GM18498 (cell line): ENCODE measurements around the gene MACROD2.
"Not testable (repeated sequence)": the region's sequence is repeated elsewhere in the genome, so short reads cannot be mapped to it uniquely, and the experiment has no call there.

ENCODE experiments used
- ATAC-seq: cut with Tn5 transposase; IDR thresholded peaks from one replicate; pipeline ENCODE4 v1.9.1; 2021; ENCODE audit warnings: mild to moderate bottlenecking, moderate library complexity; ENCODE audit not compliant: unreplicated experiment

MACROD2 gene

DNA sequence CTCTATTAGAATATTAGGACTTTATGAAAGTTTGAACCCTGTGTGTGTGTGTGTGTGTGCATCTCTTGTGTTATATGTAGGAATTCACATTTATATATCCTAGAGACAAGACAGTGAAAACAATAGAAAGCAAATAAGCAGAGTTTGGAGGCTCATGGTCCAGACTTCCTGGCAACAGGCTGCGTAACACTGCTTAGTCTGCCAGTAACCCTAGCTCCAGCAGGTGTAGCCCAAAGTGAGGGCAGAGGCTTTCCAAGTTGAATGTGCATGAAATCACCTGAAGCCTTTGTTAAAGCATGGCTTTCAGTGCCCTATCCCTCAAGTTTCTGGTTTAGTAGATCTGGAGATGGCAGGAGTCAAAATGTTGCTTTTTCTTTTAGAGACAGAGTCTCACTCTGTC is 2008.0 kb downstream of the MACROD2 start:
- no peak for ATAC-seq

DNA sequence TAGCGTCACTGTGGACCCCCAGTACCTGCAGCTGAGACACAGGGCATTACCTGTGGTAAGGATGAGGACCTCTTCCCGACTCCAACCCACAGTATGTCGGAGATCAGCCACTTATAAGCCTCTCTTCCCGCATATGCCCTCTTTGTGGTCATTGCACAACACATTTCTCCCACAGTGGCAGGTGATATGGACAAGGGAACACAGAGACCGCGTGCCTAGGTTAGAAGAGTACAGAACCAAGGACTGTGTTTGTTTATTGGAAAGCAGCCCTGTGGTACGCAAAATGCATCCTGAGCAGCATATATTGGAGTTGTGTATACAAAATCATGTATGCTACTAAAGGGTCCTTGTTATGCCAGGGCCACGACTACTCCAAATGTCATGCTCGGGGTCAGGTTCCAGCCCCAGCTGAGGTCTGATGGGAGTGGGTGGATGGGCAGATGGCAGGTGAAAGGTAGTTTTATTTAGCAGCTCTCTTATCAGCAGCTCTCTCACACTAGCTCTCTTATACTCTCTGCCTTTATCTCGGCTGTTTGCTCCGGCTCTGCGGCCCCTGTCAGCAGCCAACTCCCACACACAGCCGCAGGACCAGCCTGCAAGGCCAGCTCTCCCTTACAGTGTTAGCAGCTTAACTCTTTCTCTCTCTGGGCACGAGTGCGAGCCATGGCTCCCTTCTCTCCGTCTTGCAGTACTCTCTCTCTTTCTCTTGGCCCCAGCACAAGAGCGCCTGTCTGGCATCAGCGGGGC is 2009.0 kb downstream of the MACROD2 start:
- ATAC-seq: no peak

DNA sequence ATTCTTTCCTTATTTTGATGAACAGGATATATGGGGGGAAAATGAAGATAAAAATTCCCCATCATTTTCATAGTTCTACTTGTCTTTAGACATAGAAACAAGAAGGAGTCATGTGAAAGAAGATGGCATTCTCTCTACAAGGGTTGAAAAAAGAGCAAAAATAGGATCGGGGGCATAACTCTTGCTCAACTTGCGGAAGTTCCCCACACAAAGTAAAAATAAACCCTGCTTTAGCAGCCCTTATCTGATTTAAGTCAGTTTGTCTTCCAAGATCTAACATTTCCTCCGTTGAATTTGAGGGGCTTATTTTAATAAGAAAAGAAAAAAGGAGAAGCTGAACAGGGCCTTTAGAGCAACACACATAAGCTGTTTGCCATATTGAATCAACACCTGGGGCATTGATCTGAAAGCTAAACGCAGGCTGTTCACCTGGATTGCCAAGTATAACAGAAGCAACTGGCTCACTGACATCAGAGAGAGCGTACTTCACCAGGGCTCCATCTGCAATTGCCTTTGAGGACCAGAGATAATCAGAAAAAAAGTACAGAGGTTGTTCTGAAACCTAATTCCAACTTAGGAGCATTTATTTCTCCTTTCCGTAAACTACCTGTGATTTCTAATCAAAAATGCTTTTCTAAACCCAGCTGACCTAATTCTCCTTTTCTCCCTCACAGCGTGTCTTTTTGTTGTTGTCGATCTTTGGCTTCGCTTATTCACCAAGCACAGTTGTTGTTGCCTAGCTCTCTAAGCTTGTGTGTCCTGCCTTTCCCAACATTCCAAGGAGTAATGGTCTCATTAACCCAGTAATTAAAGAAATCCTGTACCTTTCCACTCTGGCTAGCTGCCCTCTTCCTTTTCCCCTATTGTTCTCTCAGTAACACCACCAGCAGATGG is 2010.0 kb downstream of the MACROD2 start:
- ATAC-seq: no peak

DNA sequence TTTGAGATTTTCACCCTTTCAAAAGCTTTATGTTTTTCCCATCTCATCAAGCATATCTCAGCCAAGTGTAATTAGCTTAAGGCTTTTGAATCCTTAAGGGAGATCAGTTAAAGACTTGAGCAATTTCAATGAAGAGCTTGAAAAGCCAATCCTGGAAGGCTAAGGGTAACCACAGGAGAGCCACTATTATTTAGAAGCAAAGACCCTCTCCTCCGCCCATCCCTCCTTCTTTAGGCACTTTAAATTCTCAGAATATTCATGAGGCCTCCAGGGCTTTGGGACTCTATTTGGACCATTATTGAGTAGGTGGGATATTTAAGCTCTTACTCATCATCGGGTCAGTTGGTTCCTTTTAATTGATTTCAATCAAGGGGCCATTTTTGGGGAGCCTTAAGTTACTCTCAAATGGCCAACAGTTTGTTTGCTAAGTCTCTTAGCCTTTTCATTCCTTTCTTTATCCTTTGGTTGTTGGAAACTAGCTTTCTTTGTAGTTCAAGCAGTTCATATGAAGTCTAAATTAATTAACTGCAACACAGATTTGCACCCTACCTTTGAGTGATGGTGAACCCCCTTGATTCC is 2010.7 kb downstream of the MACROD2 start:
- ATAC-seq: no peak

DNA sequence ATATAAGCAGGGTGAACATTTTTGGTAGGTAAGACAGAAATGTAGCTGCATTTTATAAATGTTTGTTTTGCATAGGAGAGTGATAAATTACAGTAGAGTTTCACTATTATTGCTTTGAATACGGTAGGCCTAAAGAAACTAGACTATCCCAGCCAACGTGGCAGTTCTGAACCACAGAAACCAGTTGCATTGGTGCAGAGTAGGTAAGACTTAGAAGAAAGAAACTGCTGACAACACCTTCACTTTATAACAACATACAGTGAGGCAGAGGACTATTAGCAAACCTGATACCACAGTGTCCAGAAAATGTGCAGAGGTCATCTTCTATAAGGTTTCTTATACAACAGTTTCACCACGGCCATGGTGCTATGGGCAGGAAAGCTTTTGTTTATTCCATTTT is 2011.8 kb downstream of the MACROD2 start:
- ATAC-seq: peak; percentile 98

DNA sequence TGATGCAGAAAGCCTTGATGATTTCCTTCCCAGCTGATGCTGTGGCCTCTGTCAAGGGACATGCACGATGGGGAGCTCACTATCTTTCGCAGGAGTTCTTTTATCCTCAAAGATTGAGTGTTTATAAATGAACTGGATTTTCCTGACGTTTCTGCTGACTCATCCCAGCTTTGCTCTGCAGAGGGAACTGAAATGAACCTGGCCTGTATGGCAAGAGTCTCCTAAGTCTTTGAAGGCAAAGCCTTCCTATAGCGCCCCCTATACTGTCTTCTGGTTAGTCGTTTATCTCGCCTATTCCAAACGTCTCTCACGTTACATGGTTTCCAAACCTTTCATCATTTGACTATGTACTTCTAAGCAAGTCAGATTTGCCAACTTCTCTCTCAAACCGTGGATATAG is 2012.6 kb downstream of the MACROD2 start:
- no peak for ATAC-seq

DNA sequence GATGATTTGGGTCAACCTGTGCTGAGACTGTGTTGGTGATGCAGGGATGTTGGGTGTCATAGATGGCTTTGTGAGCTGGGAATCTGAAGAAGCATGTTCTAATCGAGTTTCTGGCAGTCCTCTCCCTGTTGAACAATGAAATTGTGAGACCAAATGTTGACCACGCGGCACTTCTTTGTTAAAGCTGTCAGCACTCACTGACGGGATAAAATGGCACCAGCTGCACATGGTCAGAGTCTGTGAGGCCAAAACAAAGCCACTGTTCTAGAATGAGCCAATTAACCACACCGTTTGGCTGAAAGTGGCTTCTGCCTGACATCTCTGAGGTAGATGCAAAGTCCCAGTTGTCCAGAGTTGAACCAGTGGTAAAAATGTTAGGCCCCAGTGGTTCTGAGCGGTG is 2015.7 kb downstream of the MACROD2 start:
- ATAC-seq: no peak

DNA sequence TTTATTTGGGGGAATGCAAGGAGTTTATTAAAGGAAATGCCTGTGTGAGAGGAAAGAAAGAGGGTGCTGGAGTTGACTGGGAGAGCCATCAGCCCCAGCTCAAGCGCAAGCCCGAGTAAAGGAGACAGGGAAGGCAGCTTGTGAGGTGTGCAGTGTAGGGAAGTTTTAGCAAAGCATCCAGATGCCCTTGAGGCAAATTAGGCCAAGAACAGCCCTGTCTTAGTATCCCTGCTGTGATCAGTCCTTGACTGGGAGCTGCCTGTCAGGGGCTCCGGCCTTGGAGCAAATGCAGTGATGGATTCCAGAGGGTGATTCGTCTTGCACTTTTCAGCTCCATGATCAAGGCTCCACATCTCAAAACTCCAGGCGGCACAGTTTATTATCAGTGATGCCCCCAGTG is 2016.2 kb downstream of the MACROD2 start:
- ATAC-seq: no peak

DNA sequence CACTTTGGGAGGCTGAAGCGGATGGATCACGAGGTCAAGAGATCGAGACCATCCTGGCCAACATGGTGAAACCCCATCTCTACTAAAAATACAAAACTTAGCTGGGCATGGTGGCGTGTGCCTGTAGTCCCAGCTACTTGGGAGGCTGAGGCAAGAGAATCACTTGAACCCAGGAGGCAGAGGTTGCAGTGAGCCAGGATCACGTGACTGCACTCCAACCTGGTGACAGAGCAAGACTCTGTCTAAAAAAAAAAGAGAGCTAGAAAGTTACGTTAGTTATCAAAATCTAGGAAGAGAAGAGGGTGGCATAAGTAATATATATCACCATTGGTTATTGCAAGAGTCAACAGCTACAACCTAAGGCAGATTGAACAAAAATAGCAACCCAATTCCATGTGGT is 2017.6 kb downstream of the MACROD2 start:
- not testable (repeated sequence) for ATAC-seq

DNA sequence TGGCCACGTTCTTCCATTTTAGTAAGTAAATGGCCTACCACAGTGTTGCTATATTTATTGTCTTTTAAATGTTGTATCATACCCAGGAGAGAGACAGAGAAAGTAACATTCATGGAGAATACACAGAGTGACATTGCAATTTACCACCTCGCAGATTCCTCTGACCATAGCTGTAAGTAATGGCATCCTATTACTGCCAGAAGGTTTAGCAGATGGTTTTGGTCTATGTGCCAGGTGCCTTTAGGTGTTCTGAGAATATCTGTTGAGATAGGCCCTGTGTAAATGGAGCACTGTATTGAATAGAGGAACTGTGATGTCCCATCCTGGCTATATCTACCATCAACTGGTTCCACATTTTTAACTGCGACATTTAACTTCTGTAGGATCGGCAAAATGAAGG is 2018.3 kb downstream of the MACROD2 start:
- ATAC-seq: no peak

DNA sequence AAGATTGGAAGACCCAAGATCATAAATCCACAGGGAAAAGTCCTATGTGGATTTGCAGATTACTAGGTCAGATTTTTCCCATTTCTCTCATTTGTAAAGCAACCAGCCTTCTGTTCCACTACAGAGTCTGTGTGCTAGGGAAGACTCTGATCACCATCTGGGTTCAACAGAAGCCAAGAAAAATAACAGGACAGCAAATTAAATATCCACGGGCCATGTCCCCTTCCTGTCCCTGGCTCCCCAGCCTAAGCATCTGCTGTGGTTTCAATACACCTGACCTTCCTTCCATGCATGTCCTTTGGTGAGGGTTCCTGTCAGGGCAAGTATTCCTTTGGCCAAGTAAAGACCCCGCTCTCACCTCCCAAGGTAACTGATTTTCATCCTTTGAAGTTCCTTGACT is 2019.1 kb downstream of the MACROD2 start:
- ATAC-seq: no peak

DNA sequence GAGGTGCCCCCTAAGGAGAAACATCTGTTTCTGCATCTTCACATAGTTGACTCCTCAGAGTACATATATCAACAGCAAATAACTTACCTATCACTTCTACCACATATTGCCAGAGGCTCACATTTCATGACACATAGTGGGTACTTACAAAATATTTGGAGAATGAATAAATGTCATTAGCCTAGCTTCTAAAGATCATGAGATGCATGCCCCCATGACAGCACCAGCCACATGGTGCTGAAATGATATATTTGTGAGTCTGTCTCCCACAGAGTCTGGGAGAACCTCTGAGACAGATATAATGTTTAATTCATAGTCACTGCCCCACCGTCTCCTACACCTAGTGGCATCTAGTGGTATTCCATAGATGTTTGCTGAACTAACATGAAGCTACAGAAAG is 2022.3 kb downstream of the MACROD2 start:
- ATAC-seq: no peak

DNA sequence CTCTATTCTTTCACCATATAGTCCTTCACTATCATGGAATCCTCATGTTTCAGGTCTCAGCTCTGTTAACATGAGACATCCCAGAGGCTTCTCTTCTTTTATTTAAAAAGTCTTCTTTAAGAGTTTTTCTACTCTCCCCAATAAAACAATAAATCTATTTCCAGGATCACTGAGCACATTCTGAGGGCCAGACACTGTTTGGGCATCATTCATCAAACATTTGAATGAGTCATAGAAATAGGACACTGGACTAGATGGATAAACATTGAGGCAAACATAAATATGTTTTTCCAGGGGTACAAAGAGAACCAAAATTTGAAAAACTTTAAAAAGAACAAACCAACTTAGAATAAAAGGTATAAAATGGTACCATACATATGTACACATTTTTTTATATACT is 2023.6 kb downstream of the MACROD2 start:
- no peak for ATAC-seq

DNA sequence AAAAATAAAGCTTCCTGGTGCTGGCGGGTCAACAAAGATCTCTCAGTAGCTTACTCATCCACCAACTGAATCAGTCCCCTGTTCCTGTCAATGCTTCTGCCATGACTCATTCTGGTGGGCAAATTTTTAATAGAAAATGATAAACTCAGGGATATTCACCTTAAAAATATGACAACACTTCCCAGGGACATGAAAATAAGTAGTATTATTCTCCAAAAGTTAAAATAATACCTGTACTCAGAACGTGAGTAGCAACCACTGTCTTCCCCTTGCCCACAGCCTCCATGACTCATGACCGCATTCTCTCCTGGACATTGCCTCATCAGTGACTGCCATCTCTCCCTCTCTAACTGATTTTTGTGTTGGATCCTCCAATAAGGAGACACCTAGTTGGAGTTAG is 2025.7 kb downstream of the MACROD2 start:
- ATAC-seq: no peak

DNA sequence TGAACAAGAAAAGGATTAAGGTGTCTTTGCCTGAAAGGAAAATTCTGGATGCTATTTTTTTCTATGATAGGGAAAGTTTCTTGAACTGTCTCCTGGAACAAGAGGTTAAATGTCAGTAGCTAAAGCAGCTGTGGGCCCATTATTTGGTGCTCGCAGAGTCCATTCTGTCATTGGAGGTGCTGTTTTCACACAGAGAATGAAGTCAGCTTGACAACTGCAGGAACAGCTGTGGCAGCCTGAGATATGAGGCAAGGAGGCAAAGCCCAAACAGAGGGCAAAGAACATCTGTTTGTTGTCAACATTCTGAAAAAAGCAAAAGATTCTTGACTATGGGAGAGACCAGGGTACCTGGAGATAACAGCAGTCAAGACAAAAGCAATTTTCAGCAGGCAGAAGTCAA is 2029.8 kb downstream of the MACROD2 start:
- no peak for ATAC-seq

DNA sequence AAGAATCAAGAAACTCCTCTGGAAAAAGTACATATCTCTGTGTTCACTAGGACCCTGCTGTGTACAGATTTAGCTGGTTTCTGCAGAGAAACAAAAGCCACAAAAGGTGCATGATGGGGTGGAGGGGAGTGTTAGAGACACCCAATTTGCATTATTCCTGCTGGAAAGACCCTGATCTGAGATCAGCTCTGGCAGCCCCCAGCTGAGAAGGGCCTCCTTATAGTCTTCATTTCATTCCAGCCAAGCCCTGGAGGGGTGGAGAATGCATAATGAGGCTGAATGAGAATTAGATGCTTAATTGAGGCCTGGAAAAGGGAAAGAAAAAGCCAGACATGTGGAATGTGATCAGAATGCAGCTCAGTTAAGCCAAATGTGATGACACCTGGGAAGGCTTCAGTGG is 2032.4 kb downstream of the MACROD2 start:
- no peak for ATAC-seq

DNA sequence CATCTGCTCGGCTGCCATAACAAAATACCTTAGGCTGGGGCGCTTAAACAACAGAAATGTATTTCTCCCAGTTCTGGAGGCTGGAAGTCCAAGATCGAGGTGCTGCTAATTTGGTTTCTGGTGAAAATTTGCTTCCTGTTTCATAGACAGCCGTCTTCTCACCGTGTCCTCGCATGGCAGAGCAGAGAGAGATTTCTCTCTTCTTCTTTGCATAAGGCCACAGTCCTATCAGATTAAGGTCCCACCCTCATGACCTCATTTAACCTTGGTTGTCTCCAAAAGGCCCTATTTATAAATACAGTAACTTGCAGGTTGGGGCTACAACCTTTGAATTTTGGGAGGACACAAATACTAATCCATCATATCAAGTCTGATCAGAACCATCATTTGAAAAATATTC is 2033.6 kb downstream of the MACROD2 start:
- peak; percentile 87 for ATAC-seq

DNA sequence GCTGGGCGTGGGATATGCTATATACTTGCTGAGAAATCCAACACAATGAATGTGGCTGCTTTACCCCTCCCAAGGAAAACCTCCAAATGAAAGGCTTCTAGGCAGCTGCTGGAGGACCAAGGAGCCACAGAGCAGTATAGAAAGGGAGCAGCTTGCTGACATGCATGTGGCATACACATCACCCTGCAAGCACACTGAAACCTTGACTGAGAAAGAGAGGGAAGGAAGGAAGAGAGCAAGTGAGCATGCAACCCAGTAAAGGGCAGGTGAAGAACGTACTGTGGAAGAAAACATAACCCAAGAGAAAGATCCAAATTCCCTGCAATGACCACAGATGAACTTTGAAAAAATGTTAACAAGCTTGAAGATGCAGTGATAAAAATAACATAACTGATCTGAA is 2034.9 kb downstream of the MACROD2 start:
- no peak for ATAC-seq

DNA sequence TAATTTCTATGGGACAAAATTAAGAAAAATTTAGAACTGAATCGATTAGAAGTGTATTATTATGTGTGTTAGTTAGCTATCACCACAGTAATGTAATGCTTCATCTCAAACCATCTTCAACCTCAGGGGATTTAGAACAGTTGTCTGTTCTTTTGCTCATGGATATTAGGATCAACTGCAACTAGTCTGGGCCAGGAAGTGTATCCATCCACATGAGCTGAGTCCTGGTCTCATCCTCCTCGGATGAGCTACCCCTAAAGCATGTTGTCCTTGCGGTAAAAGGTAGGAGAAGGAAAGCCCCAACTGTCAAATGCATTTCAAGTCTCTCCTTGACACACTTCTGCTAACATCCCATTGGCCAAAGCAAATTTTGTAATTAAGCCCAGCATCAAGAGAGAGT is 2040.3 kb downstream of the MACROD2 start:
- no peak for ATAC-seq

DNA sequence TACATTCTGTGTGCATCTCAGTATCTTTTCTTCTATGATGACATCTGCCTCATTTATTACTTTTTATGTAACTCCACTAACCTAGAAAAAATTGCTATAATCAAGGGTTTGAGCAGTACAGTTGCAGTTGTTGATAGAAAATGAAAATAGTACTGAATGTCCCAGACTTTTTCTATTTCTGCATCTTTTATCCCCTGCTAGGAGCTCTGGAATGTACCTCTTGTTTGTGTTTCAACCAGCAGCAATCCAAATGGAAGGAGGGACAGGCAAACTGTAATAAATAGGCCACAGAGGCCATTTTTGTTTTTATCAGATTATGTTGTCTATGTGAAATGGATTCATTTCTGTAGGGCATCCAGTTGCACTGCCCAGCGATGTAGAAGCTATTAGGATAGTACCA is 2041.0 kb downstream of the MACROD2 start:
- ATAC-seq: no peak

DNA sequence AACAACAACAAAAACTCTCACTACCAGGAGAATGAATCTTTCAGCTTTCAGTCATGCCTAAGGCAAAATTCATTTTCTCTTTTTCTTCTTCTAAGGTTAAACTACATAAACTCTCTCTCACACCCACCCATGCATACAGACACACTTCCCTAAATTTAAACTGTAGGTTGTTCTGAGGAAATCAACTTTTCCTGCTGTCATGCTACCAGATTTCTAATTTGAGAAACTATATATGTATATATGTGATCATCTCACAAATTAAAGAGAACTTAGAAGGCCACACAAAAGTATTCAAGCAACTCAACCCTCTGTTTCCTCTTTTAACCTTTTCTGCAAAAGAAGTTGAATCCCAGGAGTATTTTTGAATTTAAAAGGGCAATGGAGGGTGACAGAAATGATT is 2045.4 kb downstream of the MACROD2 start:
- no peak for ATAC-seq

DNA sequence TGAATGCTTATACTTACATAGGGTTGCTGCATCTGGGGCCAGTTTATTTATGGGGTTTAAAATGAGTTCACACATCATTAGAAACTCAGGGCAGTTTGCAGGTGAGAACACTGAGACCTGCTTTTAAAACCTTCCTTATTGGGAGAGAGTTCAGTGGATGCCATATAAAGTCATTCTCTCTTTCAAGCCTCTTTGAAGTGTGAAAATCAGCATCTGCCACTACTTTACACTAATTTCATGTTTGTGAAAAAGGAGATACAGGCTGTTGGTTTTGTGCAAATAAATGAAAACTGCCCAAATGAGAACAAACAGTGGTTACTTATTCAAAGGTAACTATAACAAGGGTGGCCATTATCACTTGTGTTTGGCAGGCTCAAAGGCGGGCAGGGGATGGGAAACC is 2047.4 kb downstream of the MACROD2 start:
- ATAC-seq: no peak
